ENCODE data around the gene NDC80.

DNA sequence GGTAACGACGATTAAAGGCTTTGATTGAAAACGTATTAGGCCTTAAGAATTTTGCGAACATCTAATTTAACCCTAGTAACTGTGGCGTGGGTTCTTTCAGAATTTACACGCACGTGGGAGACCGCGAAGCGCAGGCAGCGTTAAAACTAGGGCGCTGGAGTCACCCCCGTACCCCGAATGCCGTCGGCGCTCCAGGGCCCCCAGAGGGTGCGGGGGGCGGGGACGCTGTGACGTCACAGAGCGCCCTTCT lies 83.5 kb downstream of the NDC80 start:
- TF ChIP-seq, protein P1, sequence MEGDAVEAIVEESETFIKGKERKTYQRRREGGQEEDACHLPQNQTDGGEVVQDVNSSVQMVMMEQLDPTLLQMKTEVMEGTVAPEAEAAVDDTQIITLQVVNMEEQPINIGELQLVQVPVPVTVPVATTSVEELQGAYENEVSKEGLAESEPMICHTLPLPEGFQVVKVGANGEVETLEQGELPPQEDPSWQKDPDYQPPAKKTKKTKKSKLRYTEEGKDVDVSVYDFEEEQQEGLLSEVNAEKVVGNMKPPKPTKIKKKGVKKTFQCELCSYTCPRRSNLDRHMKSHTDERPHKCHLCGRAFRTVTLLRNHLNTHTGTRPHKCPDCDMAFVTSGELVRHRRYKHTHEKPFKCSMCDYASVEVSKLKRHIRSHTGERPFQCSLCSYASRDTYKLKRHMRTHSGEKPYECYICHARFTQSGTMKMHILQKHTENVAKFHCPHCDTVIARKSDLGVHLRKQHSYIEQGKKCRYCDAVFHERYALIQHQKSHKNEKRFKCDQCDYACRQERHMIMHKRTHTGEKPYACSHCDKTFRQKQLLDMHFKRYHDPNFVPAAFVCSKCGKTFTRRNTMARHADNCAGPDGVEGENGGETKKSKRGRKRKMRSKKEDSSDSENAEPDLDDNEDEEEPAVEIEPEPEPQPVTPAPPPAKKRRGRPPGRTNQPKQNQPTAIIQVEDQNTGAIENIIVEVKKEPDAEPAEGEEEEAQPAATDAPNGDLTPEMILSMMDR (IDR thresholded peaks at IDR 0.05) = no peak
- TF ChIP-seq POLR2A (IDR thresholded peaks at IDR 0.05) (no peak), EP300 (IDR thresholded peaks at IDR 0.05) (no peak)
